KBM-7 (cell line): ENCODE data around the gene TUFM.
"Not testable (repeated sequence)": the region's sequence is repeated elsewhere in the genome, so short reads cannot be mapped to it uniquely, and the experiment has no call there.

Experiments used
- DNase-seq: peaks from one replicate; pipeline ENCODE4 v3.0.0-alpha.2; 2015
- in situ Hi-C: fragments of 300-500 bp; cut with MboI; formaldehyde crosslinking; loops from 2 replicates; pipeline ENCODE4 v1.14.3; 2020; ENCODE audit warnings: low sequenced_read_pairs, low pct_unique_long_range_greater_than_20kb, mixed read lengths

Gene TUFM

DNA sequence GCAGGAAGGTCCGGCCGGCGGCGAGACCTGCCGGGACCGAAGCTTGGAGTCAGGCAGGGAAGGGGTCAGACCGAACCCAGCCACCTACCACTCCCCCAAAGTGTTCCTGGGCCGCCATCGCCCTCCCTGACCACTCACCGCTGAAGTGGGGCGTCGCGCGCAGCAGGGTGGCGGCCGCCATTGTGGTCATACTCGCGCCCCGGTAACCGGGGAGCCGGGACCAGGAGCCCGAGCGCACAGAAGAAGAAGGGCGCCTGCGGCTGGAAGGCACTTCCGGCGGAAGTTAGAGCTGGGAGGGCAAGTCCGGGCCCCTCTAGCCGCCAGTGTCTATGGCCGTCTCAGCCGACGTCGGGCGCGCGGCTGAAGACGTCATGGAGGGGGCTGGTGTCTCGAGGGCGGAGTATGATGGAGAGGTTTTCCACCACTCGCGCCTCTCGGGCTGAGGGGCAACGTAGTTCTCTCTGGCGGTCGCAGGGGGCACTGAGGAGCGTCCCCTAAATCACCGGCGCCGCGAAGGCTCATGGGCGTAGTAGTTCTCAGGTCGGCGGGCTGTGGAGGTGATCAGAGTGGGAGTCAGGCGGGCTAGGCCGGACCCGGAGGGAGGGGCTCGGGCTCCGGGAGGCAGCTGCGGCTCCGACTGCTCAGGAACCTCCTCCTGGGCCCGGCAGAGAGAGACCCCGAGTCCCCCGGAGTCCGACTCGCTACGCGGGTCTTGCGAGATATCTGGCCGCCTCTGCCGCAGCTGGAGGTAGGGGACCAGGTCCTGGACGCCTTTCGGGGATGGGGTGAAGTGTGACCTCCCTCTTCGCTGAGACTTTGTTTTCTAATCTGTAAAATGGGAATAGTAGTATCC is at the start of gene TUFM:
TSS of gene TUFM (minus strand) at position 269 of the 853 bp plus-strand sequence. CDS start at position 190, 79 bp downstream.
- in situ Hi-C loops: no loop called here
- DNase-seq: peak; percentile 100

DNA sequence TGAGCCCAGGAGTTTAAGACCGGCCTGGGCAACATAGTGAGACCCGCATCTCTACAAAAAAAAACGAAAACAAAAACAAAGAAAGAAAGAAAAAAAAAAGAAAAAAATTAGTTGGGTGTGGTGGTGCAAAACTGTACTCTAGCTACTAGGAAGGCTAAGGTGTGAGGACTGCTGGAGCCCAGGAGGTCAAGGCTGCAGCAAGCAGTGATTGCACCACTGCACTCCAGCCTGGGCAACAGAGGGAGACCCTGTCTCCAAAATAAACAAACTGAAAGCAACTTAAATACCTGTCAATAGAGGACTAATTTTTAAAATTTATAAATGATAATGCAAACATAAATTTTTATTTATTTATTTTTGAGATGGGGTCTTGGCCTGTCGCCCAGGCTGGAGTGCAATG is 49.5 kb upstream of the TUFM start:
- in situ Hi-C loops: no loop called here
- DNase-seq: no peak

DNA sequence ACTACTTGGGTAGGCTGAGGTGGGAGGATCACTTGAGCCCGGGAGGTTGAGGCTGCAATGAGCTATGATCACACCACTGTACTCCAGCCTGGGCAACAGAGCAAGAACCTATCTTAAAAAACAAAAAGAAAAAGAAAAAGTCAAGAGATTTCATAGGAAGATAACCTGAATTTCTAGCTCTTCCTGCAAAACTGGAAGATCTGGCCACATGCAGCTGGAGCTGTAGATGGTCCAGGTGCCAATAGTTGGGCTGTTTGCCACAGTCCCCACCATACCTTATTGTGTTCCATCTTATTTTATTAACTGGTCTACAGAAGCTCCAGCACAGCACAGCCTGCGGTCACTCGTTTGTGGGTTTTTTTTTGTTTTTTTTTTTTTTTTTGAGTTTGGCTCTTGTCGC is 47.1 kb upstream of the TUFM start:
- no peak for DNase-seq
- in situ Hi-C loops: no loop called here

- in situ Hi-C loops: no loop called here
- DNase-seq: no peak
Observed at GRCh38 chr16:28891964-28892890, 46.1 kb upstream of the TUFM start.

- in situ Hi-C loops, DNase-seq: not testable (repeated sequence)
Observed at GRCh38 chr16:28890355-28890754, 44.2 kb upstream of the TUFM start.

GRCh38 chr16:28886945-28887344 is 40.8 kb upstream of the TUFM start:
- no peak for DNase-seq
- in situ Hi-C loops: no loop called here

GRCh38 chr16:28884045-28884444 is 37.9 kb upstream of the TUFM start:
- no peak for DNase-seq
- in situ Hi-C loops: no loop called here

GRCh38 chr16:28883221-28883996 is 37.3 kb upstream of the TUFM start:
- in situ Hi-C loops: no loop called here
- no peak for DNase-seq

DNA sequence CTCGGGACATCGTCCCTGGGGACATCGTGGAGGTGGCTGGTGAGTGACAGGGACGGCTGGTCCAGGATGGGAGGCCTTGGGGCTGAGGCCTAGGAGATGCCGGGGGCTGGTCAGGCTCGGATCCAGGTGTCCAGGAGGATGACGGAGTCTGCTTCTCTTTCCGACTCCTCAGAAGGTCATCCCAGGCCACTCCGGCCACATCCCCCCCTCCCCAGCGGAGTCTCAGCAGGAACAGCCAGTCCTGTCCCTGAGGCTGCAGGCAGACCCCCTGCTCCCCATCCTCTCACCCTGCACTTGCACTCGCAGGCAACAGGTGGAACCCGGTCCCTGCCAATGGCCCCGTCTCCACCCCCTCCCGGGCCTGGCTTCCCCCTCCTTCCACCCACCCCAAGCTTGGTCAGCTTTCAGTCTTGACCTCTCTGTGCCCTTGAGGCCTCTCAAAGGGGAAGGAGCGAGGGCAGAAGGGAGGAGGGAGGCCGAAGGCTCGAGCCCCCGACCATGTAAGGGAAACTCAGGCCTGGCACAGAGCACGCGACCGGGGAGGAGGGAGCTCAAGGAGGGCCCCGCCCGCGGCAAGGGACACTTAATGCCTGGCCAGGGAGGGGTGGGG is 36.5 kb upstream of the TUFM start:
- in situ Hi-C loops: no loop called here
- no peak for DNase-seq

- in situ Hi-C loops, DNase-seq: not testable (repeated sequence)
Observed at GRCh38 chr16:28881565-28881964, 35.4 kb upstream of the TUFM start.

DNA sequence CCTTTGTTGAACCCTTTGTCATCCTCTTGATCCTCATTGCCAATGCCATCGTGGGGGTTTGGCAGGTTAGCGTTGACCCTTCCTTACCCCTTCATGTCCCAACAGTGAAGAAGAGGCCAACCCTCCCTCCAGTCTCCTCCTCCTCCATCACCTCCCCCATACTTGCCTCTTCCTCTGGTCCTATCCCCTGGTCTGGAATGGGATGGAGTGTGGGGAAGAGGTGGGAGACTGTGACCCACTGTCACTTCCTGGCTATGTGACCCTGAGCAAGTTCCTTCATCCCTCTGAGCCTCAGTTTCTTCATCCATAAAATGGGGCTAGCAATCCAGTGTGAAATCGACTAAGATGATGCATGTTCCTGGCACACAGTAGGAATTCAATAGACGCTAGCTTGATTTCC is 34.8 kb upstream of the TUFM start:
- in situ Hi-C loops: no loop called here
- DNase-seq: no peak

- no peak for DNase-seq
- in situ Hi-C loops: no loop called here
Observed at GRCh38 chr16:28880589-28880915, 34.4 kb upstream of the TUFM start.

DNA sequence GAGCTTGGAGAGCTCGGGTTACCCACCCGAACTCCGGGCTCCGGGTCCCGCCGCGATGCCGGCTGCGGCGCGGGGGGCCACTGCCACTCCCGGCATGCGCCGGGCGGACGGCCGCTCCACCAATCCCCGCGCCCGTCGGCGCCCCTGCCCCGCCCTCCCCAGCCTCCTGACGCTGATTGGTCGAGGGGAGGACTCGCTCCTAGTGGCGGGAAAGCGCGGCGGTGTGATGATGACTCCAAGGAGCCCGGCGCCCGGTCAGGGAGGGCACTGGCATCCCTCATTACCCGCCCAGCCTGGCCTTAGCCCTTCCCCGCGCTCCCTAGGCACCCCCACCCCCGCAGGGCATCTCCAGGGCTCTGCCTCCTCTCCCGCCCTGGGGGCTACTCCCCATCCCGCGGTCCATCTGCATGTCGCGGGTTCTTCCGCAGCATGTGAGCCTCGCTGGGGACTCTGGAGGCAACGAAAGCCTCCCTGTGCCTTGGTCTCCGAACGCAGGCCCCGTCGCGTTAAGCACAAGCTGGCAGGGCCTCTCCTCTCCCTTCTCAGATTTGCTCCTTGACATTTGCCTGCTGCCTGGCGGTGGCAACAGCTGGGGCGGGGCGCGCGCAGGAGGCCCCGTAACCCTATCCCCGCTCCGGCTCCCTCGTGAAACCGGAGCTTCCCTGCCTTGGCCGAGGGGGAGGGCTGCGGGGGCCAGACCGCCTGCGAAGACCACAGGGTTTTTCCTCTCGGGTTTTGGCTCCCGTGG is 33.9 kb upstream of the TUFM start:
- peak; percentile 81 for DNase-seq
- in situ Hi-C loops: no loop called here

DNA sequence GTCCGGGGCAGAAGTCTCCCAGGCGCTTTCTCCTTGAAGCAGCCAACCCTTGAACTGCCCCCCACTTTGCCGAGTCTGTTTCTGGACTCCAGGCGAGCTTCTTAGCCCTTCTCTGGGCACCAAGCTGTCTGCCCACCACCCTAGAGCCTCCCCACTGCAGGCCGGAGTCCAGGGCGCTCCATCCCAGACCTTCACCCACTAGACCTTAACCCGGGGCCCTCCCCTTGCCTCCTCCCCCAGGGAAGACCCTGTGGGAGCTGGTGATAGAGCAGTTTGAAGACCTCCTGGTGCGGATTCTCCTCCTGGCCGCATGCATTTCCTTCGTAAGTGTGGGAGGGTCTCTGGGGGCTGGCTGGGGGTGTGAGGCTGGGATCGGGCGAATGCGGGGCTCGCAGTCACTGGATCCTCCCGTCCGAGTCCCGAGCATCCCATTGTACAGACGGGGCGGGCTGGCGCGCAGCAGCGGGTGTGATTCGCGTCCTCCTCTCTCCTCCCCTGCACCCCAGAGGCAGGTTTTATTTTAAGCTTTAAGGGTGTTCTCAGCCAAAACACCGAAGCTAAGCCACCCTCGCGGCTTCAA is 33.2 kb upstream of the TUFM start:
- in situ Hi-C loops: no loop called here
- no peak for DNase-seq

DNA sequence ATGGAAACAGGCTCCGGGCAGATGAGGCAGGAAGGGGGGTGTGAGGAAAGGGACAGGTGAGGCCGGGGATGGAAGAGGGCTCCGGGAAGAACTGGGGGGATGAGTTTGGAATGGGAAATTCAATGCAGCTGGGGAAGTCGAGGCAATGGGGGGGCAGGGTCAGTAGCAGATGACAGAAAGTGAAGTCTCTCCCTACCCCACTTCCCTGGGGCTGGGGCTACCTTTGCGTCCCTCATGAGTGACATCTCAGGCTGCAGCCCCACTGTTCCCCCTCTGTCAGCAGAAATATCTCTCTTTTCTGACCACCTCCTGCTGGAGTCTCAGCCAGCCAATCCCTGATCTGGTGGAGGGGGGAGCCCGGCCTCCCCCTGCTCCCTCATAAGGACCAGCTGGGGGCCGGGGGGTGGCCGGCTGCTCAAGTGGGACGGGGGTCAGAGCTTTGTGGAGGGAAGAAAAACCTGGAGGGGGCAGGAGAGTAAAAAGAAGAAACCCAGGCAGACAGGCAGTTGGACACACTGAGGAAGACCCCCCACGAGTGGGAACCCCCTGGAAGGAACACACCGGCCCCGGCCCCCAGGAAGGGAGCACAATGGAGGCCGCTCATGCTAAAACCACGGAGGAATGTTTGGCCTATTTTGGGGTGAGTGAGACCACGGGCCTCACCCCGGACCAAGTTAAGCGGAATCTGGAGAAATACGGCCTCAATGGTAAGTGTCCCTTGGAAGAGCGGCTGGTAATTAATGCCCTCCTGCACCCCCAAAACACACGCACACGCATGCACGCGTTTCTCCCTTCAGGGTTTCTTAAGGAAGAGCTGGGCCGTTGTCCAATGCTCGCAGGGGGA is 32.2 kb upstream of the TUFM start, which contains the start of gene ATP2A1:
TSS of gene ATP2A1 (plus strand) at position 406 of the 844 bp plus-strand sequence. CDS start at position 590, 184 bp downstream.
- DNase-seq: no peak
- in situ Hi-C loops: no loop called here

GRCh38 chr16:28877655-28878000 is 31.5 kb upstream of the TUFM start:
- in situ Hi-C loops: no loop called here

GRCh38 chr16:28876973-28877654 is 31.0 kb upstream of the TUFM start:
- DNase-seq: peak; percentile 29
- in situ Hi-C loops: no loop called here

More at GRCh38 chr16:28877655-28878000, 31.5 kb upstream of the TUFM start:
- no peak for DNase-seq
